RWPE1 (cell line): ENCODE results near the gene SRPK2.

Source experiments
- CTCF ChIA-PET: fragments of 350-600 bp; sonication (Branson Sonifier 250); formaldehyde crosslinking; extraction: SDS; loops from one replicate; lab custom pipeline; 2021; lab: Yijun Ruan, JAX
- POLR2A ChIA-PET: fragments of 400-600 bp; formaldehyde crosslinking; extraction: SDS; loops from one replicate; lab custom pipeline; 2020; ENCODE audit warnings: antibody characterized with exemption; ENCODE audit not compliant: low non-redundant PET; lab: Yijun Ruan, JAX
- DNase-seq: peaks from one replicate; pipeline ENCODE4 v3.0.0; 2012; ENCODE audit warnings: low spot score
- H3K27ac ChIP-seq: fragments of 450-650 bp; 2 replicates; pipeline ENCODE4 v1.5.1; 2017
- TF ChIP-seq, protein P1 (sequence below): fragments of 450-650 bp; conservative IDR thresholded peaks from 2 replicates; pipeline ENCODE4 v1.5.1; 2017; ENCODE audit warnings: low read depth, mild to moderate bottlenecking

Gene SRPK2

DNA sequence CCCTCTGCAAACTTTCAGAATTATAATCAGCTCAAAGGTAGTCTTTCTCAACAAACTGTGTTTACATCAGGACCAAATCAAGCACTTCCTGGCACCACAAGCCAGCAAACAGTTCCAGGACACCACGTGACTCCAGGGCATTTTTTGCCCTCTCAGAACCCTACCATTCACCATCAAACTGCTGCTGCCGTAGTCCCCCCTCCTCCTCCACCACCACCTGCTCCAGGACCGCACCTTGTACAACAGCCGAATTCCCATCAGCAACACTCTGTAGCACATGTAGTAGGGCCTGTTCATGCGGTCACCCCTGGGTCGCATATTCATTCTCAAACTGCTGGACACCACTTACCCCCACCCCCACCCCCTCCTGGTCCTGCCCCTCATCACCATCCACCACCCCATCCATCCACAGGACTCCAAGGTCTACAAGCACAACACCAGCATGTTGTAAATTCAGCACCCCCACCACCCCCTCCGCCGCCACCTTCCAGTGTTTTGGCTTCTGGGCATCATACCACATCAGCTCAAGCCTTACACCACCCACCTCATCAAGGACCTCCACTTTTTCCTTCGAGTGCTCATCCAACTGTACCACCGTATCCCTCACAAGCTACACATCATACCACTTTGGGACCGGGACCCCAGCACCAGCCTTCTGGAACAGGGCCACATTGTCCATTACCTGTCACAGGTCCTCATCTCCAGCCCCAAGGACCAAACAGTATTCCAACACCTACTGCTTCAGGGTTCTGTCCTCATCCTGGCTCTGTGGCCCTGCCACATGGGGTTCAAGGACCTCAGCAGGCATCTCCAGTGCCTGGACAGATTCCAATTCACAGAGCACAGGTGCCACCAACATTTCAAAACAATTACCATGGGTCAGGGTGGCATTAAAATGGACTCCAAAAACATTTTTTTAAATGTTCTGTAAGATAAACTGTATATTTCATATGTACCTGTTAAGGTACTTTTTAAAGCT lies 276.0 kb downstream of the SRPK2 start:
- TF ChIP-seq, protein P1, sequence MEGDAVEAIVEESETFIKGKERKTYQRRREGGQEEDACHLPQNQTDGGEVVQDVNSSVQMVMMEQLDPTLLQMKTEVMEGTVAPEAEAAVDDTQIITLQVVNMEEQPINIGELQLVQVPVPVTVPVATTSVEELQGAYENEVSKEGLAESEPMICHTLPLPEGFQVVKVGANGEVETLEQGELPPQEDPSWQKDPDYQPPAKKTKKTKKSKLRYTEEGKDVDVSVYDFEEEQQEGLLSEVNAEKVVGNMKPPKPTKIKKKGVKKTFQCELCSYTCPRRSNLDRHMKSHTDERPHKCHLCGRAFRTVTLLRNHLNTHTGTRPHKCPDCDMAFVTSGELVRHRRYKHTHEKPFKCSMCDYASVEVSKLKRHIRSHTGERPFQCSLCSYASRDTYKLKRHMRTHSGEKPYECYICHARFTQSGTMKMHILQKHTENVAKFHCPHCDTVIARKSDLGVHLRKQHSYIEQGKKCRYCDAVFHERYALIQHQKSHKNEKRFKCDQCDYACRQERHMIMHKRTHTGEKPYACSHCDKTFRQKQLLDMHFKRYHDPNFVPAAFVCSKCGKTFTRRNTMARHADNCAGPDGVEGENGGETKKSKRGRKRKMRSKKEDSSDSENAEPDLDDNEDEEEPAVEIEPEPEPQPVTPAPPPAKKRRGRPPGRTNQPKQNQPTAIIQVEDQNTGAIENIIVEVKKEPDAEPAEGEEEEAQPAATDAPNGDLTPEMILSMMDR: no peak
- ChIA-PET CTCF (interaction anchor here (0.6 kb wide), 1 partner anchor 23 kb away, joined by 4 read pairs; no protein-coding TSS in a partner anchor), POLR2A (no interaction called here)
- DNase-seq: peak; percentile 6
- peak overlapping the region; percentile 32 for H3K27ac ChIP-seq

DNA sequence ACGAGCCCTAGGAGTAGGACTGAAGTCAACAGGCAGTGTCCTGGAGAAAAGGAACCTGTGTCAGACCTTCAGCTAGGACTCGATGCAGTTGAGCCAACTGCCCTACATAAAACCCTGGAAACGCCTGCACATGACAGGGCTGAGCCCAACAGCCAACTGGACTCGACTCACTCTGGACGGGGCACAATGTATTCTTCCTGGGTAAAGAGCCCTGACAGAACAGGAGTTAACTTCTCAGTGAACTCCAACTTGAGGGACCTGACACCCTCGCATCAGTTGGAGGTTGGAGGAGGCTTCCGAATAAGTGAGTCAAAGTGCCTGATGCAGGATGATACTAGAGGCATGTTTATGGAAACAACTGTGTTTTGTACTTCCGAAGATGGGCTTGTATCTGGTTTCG lies 281.3 kb downstream of the SRPK2 start:
- peak overlapping the region; percentile 28; the same call in 1 of the 2 replicates for H3K27ac ChIP-seq
- ChIA-PET POLR2A (no interaction called here), CTCF (interaction anchor here (0.6 kb wide), 1 partner anchor 51 kb away, joined by 3 read pairs; no protein-coding TSS in a partner anchor)
- DNase-seq: no peak
- TF ChIP-seq, protein P1: no peak

DNA sequence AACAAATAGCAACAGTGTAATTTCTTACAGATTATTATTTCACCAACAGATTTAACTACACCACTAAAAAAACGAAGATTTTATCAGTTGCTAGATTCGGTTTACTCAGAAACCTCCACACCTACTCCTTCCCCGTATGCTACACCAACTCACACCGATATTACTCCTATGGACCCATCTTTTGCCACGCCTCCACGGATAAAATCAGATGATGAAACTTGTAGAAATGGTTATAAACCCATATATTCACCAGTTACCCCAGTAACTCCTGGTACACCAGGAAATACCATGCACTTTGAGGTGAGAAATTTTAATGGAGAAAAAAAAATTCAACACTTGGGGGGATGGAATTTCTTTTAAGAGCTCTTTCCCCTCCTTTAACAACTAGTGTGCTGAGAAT lies 282.2 kb downstream of the SRPK2 start:
- no peak for DNase-seq
- ChIA-PET CTCF (no interaction called here), POLR2A (no interaction called here)
- TF ChIP-seq, protein P1: no peak
- no peak overlapping the region for H3K27ac ChIP-seq

DNA sequence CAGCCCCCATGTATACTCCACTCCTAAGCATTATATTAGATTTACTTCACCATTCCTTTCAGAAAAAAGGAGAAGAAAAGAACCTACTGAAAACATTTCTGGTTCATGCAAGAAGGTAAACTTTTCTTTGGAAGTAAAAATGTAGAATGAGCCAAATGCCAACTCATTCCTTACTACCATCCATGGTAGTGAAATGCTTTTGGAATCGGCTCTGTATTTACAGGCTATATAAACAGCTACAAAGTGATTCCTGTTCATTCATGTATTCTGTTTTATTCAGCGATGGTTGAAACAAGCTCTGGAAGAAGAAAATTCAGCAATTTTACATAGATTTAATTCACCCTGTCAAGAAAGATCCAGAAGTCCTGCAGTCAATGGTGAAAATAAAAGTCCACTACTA lies 283.1 kb downstream of the SRPK2 start:
- TF ChIP-seq, protein P1: no peak
- ChIA-PET CTCF (interaction anchor here (0.6 to 0.7 kb wide), 2 partner anchors 13 to 60 kb away, joined by 3 to 4 read pairs; no protein-coding TSS in a partner anchor), POLR2A (no interaction called here)
- no peak for DNase-seq
- H3K27ac ChIP-seq: no peak overlapping the region

DNA sequence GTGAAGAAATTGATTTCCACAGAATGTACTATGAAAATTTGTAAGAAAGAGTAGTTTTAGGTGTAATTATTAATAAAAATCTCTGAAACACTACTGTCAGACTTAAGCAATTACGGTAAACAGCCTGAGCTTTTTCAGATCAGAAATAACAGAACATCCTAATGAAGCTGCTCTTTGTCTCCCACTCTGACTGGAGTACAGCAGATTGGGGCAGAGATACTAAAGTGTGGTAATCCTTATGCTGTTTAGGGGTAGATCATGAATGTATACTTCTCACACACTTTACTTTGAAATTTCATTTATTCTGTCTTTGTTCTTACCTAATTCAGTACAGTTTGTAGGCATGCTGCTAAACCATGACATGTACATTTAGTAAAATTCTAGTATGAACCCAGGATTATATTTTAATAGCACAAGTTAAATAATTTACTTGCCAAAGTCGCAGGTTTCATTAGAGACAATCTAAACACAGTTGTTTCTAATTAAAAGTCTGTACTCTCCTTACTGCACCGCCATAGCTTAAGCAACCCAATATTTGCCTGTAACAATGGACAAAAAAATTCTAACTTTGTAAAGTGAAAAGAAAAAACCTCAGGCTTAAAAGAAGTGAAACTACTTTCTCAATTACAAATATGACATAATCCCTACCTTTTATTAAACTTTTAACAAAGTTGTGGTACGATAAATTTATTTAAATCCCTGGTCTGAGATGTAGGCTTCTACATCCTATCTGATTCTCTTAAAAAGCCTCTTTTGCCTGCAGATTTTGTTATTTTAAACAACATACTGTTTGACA lies 286.0 kb downstream of the SRPK2 start:
- no peak for DNase-seq
- CTCF ChIA-PET: interaction anchor here (0.5 to 0.6 kb wide), 2 partner anchors 60 to 75 kb away, joined by 3 to 4 read pairs; no protein-coding TSS in a partner anchor
- TF ChIP-seq, protein P1: no peak
- POLR2A ChIA-PET: no interaction called here
- H3K27ac ChIP-seq: no peak overlapping the region

DNA sequence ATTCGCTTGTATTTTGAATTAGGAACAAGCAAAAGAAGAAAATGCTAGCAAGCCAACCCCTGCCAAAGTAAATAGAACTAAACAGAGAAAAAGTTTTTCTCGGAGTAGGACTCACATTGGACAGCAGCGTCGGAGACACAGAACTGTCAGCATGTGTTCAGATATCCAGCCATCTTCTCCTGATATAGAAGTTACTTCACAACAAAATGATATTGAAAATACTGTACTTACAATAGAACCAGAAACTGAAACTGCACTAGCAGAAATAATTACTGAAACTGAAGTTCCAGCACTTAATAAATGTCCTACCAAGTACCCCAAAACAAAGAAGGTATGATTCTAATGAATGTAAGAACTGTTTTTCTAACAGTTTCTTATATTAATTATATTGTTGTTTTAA lies 286.9 kb downstream of the SRPK2 start:
- POLR2A ChIA-PET: no interaction called here
- DNase-seq: no peak
- CTCF ChIA-PET: interaction anchor here (0.5 to 0.6 kb wide), 2 partner anchors 59 to 76 kb away, joined by 3 to 4 read pairs; no protein-coding TSS in a partner anchor
- no peak overlapping the region for H3K27ac ChIP-seq
- TF ChIP-seq, protein P1: no peak
